Astrocyte (in vitro differentiated cells and primary cell): ENCODE results near the gene CDK16. TPM values are rescaled to one million over a fixed set of nuclear protein-coding genes. Genes with fewer than 3 reads are reported as not detected.

Source experiments
- DNase-seq: peaks from one replicate; pipeline ENCODE4 v3.0.0-alpha.2; 2010; ENCODE audit warnings: low read depth
- FAIRE-seq: peaks from 2 replicates; lab custom pipeline; 2011; peaks lifted over from hg19 to GRCh38; lab: Jason Lieb, UNC
- H2AFZ ChIP-seq: 2 replicates; pipeline ENCODE4 v1.6.0; 2012; ENCODE audit warnings: low read depth, low read length, inconsistent platforms
- H3K27ac ChIP-seq: 2 replicates; pipeline ENCODE4 v1.5.1; 2011; ENCODE audit warnings: low read depth, low read length, inconsistent platforms
- H3K27me3 ChIP-seq: 2 replicates; pipeline ENCODE4 v1.6.0; 2011; ENCODE audit warnings: low read length, inconsistent platforms; ENCODE audit not compliant: insufficient read depth
- H3K36me3 ChIP-seq: 2 replicates; pipeline ENCODE4 v1.5.1; 2011; ENCODE audit warnings: low read length, inconsistent platforms; ENCODE audit not compliant: insufficient read depth
- H3K4me1 ChIP-seq: 2 replicates; pipeline ENCODE4 v1.5.1; 2011; ENCODE audit warnings: low read length, inconsistent platforms; ENCODE audit not compliant: insufficient read depth
- H3K4me2 ChIP-seq: 2 replicates; pipeline ENCODE4 v1.6.0; 2012; ENCODE audit warnings: low read length, inconsistent platforms
- H3K4me3 ChIP-seq: 2 replicates; pipeline ENCODE4 v1.5.1; 2011; ENCODE audit warnings: low read depth, mild to moderate bottlenecking, low read length, inconsistent platforms; ENCODE audit not compliant: insufficient read depth
- H3K79me2 ChIP-seq: 2 replicates; pipeline ENCODE4 v1.6.0; 2012; ENCODE audit warnings: mild to moderate bottlenecking, low read length, inconsistent platforms; ENCODE audit not compliant: insufficient read depth
- H3K9ac ChIP-seq: 2 replicates; pipeline ENCODE4 v1.6.0; 2012; ENCODE audit warnings: mild to moderate bottlenecking, low read length, inconsistent platforms
- H3K9me3 ChIP-seq: 2 replicates; pipeline ENCODE4 v1.5.1; 2012; ENCODE audit warnings: low read depth, mild to moderate bottlenecking, low read length, inconsistent platforms; ENCODE audit not compliant: insufficient read depth
- H4K20me1 ChIP-seq: 2 replicates; pipeline ENCODE4 v1.6.0; 2012; ENCODE audit warnings: low read length, inconsistent platforms; ENCODE audit not compliant: insufficient read depth
- H3K27ac Mint-ChIP-seq: one replicate; pipeline ENCODE4 v1.8.0; 2021; ENCODE audit warnings: mild to moderate bottlenecking, mixed read lengths; ENCODE audit not compliant: unreplicated experiment
- H3K27me3 Mint-ChIP-seq: one replicate; pipeline ENCODE4 v1.8.0; 2021; ENCODE audit warnings: low read depth, mixed read lengths; ENCODE audit not compliant: unreplicated experiment
- H3K36me3 Mint-ChIP-seq: one replicate; pipeline ENCODE4 v1.8.0; 2021; ENCODE audit warnings: low read depth, mixed read lengths; ENCODE audit not compliant: unreplicated experiment
- H3K4me1 Mint-ChIP-seq: one replicate; pipeline ENCODE4 v1.8.0; 2021; ENCODE audit warnings: low read depth, mixed read lengths; ENCODE audit not compliant: unreplicated experiment
- H3K4me3 Mint-ChIP-seq: one replicate; pipeline ENCODE4 v1.8.0; 2021; ENCODE audit warnings: mild to moderate bottlenecking, moderate library complexity, mixed read lengths; ENCODE audit not compliant: unreplicated experiment
- H3K9me3 Mint-ChIP-seq: one replicate; pipeline ENCODE4 v1.8.0; 2021; ENCODE audit warnings: mild to moderate bottlenecking, mixed read lengths; ENCODE audit not compliant: unreplicated experiment
- EZH2 ChIP-seq: IDR thresholded peaks from 2 replicates; pipeline ENCODE4 v1.6.1; 2012; ENCODE audit warnings: mild to moderate bottlenecking, low read length, inconsistent platforms; ENCODE audit not compliant: insufficient read depth
- total RNA-seq: library from RNA; stranded (reverse); gene quantifications from 2 replicates; pipeline ENCODE4 v1.2.1, GENCODE V29; 2021
- TF ChIP-seq, protein P1 (sequence below): IDR thresholded peaks from 2 replicates; pipeline ENCODE4 v1.5.1; 2011; ENCODE audit warnings: low read depth, mild to moderate bottlenecking, inconsistent platforms, low read length, moderate library complexity; ENCODE audit not compliant: insufficient read depth

CDK16 gene
- total RNA-seq, 1 donor from 2014 or later: 128 TPM

DNA sequence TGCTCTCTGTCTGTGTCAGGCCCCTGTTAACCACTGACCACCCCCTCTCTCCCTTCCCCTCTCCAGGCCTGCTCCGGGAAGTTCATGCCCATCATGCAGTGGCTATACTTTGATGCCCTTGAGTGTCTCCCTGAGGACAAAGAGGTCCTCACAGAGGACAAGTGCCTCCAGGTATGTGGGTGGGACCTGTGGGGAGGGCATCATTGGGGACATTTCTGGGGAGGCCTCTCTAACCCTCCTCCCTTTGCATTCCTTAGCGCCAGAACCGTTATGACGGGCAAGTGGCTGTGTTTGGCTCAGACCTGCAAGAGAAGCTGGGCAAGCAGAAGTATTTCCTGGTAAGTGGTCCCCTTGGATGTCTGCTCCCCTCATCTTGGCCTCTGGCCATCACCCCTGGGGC lies 15.6 kb upstream of the CDK16 start:
- Mint-ChIP-seq H3K36me3 (peaks cover 15% of the 10 kb centered on the region), H3K4me3 (no peak overlapping the region), H3K9me3 (no peaks in the 10 kb centered on the region), H3K4me1 (peaks cover 10% of the 10 kb centered on the region), H3K27me3 (no peaks in the 10 kb centered on the region), H3K27ac (no peak overlapping the region)
- no peak overlapping the region for H3K4me2 ChIP-seq
- FAIRE-seq (no peak), DNase-seq (no peak)
- no peak for TF ChIP-seq EZH2
- TF ChIP-seq, protein P1, sequence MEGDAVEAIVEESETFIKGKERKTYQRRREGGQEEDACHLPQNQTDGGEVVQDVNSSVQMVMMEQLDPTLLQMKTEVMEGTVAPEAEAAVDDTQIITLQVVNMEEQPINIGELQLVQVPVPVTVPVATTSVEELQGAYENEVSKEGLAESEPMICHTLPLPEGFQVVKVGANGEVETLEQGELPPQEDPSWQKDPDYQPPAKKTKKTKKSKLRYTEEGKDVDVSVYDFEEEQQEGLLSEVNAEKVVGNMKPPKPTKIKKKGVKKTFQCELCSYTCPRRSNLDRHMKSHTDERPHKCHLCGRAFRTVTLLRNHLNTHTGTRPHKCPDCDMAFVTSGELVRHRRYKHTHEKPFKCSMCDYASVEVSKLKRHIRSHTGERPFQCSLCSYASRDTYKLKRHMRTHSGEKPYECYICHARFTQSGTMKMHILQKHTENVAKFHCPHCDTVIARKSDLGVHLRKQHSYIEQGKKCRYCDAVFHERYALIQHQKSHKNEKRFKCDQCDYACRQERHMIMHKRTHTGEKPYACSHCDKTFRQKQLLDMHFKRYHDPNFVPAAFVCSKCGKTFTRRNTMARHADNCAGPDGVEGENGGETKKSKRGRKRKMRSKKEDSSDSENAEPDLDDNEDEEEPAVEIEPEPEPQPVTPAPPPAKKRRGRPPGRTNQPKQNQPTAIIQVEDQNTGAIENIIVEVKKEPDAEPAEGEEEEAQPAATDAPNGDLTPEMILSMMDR: no peak
- H4K20me1 ChIP-seq: peaks cover 83% of the 10 kb centered on the region
- H3K9me3 ChIP-seq: no peaks in the 10 kb centered on the region
- H3K27ac ChIP-seq: no peak overlapping the region
- peaks cover under 1% of the 10 kb centered on the region for H3K4me1 ChIP-seq
- H3K79me2 ChIP-seq: peaks cover 54% of the 10 kb centered on the region
- no peak overlapping the region for H2AFZ ChIP-seq
- H3K4me3 ChIP-seq: no peak overlapping the region
- H3K9ac ChIP-seq: no peak overlapping the region
- H3K36me3 ChIP-seq: peaks cover 61% of the 10 kb centered on the region
- no peaks in the 10 kb centered on the region for H3K27me3 ChIP-seq

DNA sequence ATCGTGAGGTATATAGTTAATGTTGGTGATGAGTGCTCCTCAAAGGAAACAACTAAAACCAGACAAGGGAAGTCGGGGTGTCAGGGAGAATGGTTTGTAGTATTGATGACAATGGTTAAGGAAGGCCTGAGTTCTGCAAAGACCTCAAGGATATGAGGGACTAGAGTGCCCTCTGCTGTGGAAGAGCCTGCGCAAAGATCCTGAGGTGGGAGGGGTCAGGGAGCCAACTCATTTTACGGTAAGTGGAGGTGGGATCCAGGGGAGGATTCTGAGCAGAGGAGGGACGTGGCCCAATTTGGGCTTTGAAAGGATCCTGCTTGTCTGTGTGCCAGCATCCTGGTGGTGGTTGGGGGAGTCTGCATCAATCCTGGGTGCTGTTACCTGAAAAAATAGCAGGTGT lies 13.5 kb upstream of the CDK16 start:
- H3K36me3 ChIP-seq: peaks cover 59% of the 10 kb centered on the region
- H3K9ac ChIP-seq: no peak overlapping the region
- H3K27ac Mint-ChIP-seq: no peak overlapping the region
- no peaks in the 10 kb centered on the region for H3K27me3 ChIP-seq
- H3K4me3 ChIP-seq: no peak overlapping the region
- H3K4me2 ChIP-seq: no peak overlapping the region
- no peaks in the 10 kb centered on the region for H3K9me3 ChIP-seq
- no peak overlapping the region for H3K4me3 Mint-ChIP-seq
- H3K27ac ChIP-seq: no peak overlapping the region
- peaks cover 38% of the 10 kb centered on the region for H3K79me2 ChIP-seq
- peaks cover 12% of the 10 kb centered on the region for H3K36me3 Mint-ChIP-seq
- TF ChIP-seq, protein P1: no peak
- no peak for TF ChIP-seq EZH2
- DNase-seq (no peak), FAIRE-seq (no peak)
- no peaks in the 10 kb centered on the region for H3K27me3 Mint-ChIP-seq
- no peak overlapping the region for H2AFZ ChIP-seq
- peaks cover 69% of the 10 kb centered on the region for H4K20me1 ChIP-seq
- H3K9me3 Mint-ChIP-seq: no peaks in the 10 kb centered on the region
- no peaks in the 10 kb centered on the region for H3K4me1 ChIP-seq
- peaks cover 5% of the 10 kb centered on the region for H3K4me1 Mint-ChIP-seq

GRCh38 chrX:47206316-47206715 lies 12.2 kb upstream of the CDK16 start:
- FAIRE-seq: no peak
- no peaks in the 10 kb centered on the region for H3K9me3 ChIP-seq
- TF ChIP-seq, protein P1: no peak
- TF ChIP-seq EZH2: no peak
- no peak overlapping the region for H3K9ac ChIP-seq
- no peak overlapping the region for H3K4me2 ChIP-seq
- no peak overlapping the region for H3K4me3 ChIP-seq
- Mint-ChIP-seq H3K27ac (no peak overlapping the region), H3K27me3 (no peaks in the 10 kb centered on the region), H3K9me3 (no peaks in the 10 kb centered on the region), H3K36me3 (peaks cover 9% of the 10 kb centered on the region), H3K4me1 (peaks cover 3% of the 10 kb centered on the region), H3K4me3 (no peak overlapping the region)
- no peaks in the 10 kb centered on the region for H3K27me3 ChIP-seq
- H3K4me1 ChIP-seq: no peaks in the 10 kb centered on the region
- no peak overlapping the region for H2AFZ ChIP-seq
- H3K36me3 ChIP-seq: peaks cover 61% of the 10 kb centered on the region
- H3K79me2 ChIP-seq: peaks cover 24% of the 10 kb centered on the region
- H4K20me1 ChIP-seq: peaks cover 58% of the 10 kb centered on the region
- H3K27ac ChIP-seq: no peak overlapping the region
- DNase-seq: peak; percentile 23
